HTERT RPE-1 (cell line): ENCODE data around the gene ACSM6.
"Not testable (repeated sequence)": the region's sequence is repeated elsewhere in the genome, so short reads cannot be mapped to it uniquely, and the experiment has no call there.

Experiments used
- in situ Hi-C: fragments of 300-500 bp; cut with MboI; formaldehyde crosslinking; loops from 4 replicates; pipeline ENCODE4 v1.14.3; 2020; ENCODE audit warnings: low sequenced_read_pairs

The ACSM6 gene

DNA sequence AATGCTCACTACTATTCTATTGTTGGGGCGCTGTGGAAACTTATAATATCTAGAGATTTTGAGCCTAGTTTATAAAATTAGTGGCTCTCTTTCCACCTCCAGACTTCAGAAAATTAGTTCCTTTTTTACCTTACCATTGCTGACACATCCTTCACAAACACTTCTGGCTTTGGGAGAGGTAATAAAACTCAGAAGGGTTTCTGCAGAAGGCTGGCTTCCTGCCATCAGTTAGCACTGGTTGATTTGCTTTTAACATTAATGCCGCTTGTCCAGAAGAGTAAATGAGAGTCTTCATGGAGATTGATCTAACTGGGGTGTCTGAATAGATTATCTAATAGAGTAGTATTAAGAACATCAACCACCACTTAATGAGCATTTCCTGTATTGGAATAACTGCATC lies 20.3 kb downstream of the ACSM6 start:
- in situ Hi-C loops, result no loop called here

- in situ Hi-C loops, result no loop called here
These were observed 20.8 kb downstream of the ACSM6 start for GRCh38 chr10:95214793-95215192.

DNA sequence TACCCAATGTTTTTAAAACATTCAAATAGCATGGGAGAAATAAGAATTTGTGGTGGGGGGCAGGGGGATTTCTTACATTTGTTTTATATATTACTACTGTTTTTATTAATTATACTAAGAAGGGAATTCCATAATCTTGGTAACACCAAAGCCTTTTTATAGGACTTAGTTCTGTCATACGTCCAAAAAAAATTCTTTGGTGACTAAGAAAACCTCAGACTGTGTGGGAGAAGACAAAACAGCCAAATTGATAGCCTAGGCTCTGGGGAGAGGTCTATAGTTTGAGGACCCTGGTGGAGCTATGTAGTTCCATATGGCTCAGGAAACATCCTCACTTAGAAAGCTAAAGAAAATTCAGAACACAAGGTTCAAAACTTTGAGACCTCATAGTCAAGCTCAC lies 23.4 kb downstream of the ACSM6 start:
- in situ Hi-C loops, result no loop called here

GRCh38 chr10:95220539-95220938 lies 26.5 kb downstream of the ACSM6 start:
- in situ Hi-C loops, result no loop called here

DNA sequence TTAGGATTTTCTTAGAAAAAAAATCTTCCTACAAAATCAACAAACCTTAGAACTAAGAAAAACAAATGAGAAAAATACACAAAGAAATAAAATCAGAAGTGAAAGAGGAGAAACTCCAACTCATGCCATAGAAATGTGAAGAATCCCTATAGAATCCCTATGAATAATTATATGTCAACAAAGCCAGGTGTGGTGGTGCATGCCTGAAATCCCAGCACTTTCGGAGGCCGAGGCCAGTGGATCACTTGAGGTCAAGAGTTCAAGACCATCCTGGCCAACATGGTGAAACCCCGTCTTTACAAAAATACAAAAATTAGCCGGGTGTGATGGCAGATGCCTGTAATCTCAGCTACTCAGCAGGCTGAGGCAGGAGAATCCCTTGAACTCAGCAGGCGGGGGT lies 27.1 kb downstream of the ACSM6 start:
- in situ Hi-C loops, result no loop called here

GRCh38 chr10:95225136-95225535 lies 31.1 kb downstream of the ACSM6 start:
- in situ Hi-C loops, result no loop called here

GRCh38 chr10:95228934-95229723 lies 35.1 kb downstream of the ACSM6 start:
- in situ Hi-C loops, result not testable (repeated sequence)

GRCh38 chr10:95229724-95230627 lies 35.9 kb downstream of the ACSM6 start:
- in situ Hi-C loops, result no loop called here

GRCh38 chr10:95230677-95231586 lies 36.9 kb downstream of the ACSM6 start:
- in situ Hi-C loops, result not testable (repeated sequence)

GRCh38 chr10:95233377-95234034 lies 39.5 kb downstream of the ACSM6 start:
- in situ Hi-C loops, result no loop called here

DNA sequence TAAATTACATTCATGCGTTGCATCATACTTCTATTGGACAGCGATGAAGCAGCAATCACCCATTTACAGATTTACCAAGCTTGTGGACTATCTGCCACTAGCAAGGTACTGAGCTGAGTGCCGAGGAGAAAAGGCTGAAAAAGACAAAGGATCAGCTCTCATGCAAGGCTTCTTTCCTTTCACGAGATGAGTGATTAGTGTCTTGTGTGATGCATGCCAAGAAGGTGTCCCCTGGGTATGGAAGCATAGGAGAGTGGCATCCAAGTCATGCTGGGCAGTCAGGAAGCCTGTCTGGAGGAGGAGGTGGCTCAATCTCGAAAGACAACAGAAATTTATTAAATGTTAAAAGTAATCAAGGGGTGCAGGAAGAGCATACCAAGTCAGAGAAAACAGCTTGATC lies 40.9 kb downstream of the ACSM6 start:
- in situ Hi-C loops, result no loop called here

- in situ Hi-C loops, result no loop called here
These were observed 41.6 kb downstream of the ACSM6 start for GRCh38 chr10:95235676-95236067.

DNA sequence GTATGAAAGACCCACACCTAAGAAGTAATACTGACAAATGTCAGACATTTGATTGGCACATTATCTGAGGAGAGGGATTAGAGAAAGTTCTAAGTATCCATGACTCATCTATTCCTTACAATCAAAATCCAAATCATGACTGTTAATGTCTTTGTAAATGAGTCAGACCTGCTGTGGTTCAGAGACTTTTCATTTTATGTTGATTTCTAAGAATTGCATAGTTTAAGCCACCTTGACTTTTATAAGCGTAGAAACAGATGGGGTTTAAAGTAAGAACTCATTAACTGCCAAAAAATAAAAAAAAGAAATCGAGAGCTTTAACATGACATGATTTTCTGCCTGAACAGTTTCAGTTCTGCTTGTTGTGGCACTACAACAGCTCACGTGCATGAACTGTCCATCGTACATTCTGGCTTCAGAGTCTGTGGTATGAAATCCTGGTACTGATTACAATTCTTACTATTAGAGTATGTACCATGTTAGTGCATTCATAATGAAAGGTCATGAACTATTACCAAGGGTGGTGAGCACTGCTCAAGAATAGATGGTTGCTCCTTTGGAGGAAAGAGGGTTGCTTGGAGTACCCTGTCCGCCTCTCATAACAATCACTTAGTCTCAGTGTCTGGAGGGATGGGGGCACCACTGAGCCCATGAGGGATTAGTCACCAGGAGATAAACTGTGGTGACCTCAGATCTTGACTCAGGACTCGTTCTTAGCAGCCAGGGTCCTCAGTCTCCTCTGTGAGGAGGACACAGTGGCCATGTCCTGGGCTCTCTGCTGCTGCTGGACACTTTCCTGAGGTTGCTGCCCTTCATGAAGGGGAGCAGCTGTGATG lies 42.2 kb downstream of the ACSM6 start:
- in situ Hi-C loops, result no loop called here

DNA sequence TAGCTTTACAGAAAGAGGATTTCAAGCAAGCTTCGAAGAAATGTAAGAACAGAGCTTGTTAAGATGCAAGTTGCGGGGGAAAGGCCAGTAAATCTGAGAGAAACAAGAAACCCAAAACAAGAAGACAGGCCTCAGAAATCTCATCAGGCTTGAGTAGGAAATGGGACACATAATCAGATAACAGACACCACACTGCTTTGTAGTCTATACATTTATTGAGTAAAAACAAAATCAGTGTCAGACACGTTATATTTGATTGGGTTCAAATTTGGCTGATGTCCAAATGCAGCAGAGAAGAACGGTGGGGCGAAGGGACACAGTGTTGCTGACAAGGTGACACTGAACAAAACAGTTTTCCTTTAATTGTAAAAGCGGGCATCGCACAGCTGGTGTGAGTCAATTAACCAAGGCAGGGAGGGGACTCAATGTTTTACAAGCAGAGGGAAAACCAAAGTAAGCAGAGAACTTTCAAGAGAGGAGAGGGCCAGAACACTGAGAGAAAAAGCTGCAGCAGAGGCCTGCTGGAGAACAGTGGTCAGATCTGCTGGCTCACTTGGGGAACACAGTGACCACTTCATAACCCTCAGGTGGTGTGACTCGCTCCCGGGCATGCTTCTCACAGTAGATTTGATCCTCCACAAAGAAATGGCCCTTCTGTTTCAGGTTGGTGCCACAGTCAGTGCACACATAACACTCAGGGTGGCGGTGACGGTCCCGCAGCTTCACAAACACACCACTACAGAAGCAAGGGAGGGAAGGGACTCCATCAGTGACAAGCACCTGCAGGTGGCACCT lies 43.5 kb downstream of the ACSM6 start:
- in situ Hi-C loops, result no loop called here

DNA sequence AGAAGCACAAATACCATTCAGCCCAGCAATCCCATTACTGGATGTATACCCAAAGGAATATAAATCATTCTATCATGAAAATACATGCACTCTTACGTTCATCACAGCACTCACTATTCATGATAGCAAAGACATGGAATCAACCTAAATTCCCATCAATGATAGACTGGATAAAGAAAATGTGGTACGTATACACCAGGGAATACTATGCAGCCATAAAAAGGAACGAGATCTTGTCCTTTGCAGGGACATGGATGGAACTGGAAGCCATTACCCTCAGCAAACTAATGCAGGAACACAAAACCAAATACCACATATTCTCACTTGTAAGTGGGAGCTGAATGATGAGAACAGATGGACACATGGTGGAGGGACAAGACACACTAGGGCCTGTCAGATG lies 46.1 kb downstream of the ACSM6 start:
- in situ Hi-C loops, result not testable (repeated sequence)

DNA sequence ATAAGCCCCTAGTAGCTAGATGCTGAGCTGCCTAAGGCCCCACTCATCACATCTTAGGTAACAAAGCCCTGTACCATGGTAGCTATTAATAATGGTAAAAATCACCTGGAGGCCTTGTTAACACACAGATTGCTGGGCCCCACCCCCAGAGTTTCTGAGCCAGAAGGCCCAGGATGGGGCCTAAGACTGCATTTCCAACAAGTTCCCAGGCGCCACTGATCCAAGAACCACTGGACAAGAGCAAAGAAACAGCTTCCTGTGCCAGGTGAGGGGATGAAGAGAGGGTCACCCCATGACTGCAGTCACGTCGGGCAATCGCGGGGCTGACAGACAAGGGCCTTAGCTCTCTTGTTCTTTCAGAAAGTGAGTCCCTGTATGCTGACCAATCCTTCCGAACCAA lies 46.8 kb downstream of the ACSM6 start:
- in situ Hi-C loops, result no loop called here

GRCh38 chr10:95241533-95241932 lies 47.5 kb downstream of the ACSM6 start:
- in situ Hi-C loops, result no loop called here

DNA sequence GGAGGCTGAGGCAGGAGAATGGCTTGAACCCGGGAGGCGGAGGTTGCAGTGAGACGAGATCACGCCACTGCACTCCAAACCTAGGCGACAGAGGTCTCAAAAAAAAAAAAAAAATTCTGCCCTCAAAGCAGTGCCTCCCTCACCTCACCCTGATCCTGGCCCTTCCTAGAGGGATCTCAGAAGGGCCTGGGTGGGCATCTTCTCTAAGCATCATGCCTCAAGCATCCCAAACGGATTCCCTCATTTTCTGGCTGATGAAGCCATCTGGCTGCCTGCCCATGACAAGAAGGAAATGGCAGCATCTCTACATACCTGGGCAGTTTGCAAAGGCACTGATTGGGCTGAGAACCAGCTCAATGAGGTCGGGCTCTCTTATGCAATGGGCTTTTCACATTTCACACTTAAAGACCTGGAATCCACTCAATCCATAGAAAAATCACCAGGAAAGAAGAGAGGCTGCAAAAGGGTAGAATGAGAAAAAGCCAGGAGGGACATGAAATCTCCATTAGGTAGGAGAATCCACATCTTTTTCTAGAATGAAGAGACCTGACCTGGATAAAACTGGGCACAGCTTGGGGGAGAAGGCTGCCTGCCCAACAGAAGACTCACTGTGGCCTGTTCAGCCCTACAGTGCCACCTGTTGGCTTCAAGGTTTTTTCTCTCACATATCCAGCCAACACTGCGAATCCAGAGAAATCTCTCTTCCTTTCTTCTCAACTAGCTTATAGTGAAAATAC lies 48.7 kb downstream of the ACSM6 start:
- in situ Hi-C loops, result no loop called here
